GM19452 (cell line): ENCODE measurements around the gene GTPBP8.

Source experiments
- ATAC-seq: cut with Tn5 transposase; IDR thresholded peaks from one replicate; pipeline ENCODE4 v1.9.1; 2021; ENCODE audit not compliant: unreplicated experiment

GTPBP8 gene

GRCh38 chr3:112990672-112991602 lies at the start of gene GTPBP8:
TSS of gene GTPBP8 (plus strand) at chr3:112990984. CDS start at chr3:112991000, 16 bp downstream.
- ATAC-seq: peak; percentile 96

GRCh38 chr3:112948346-112948838 lies 42.4 kb upstream of the GTPBP8 start:
- no peak for ATAC-seq

- no peak for ATAC-seq
These were observed 34.4 kb upstream of the GTPBP8 start for GRCh38 chr3:112956351-112956750.

GRCh38 chr3:112958811-112959560 lies 31.8 kb upstream of the GTPBP8 start:
- ATAC-seq: peak; percentile 66

GRCh38 chr3:112963683-112964082 lies 27.1 kb upstream of the GTPBP8 start:
- no peak for ATAC-seq

GRCh38 chr3:112965656-112966055 lies 25.1 kb upstream of the GTPBP8 start:
- no peak for ATAC-seq

- no peak for ATAC-seq
These were observed 24.2 kb upstream of the GTPBP8 start for GRCh38 chr3:112966633-112967032.

- no peak for ATAC-seq
These were observed 23.4 kb upstream of the GTPBP8 start for GRCh38 chr3:112967425-112967824.

- no peak for ATAC-seq
These were observed 23.0 kb upstream of the GTPBP8 start for GRCh38 chr3:112967828-112968227.

- ATAC-seq: no peak
These were observed 18.6 kb upstream of the GTPBP8 start for GRCh38 chr3:112972158-112972557.

GRCh38 chr3:112973325-112974177 lies 17.2 kb upstream of the GTPBP8 start:
- ATAC-seq: peak; percentile 83

GRCh38 chr3:112974178-112974517 lies 16.6 kb upstream of the GTPBP8 start:
- peak; percentile 28 for ATAC-seq

- ATAC-seq: no peak
These were observed 15.9 kb upstream of the GTPBP8 start, which contains the start of gene CD200R1 for GRCh38 chr3:112974894-112975293. TSS of gene CD200R1 (minus strand) at chr3:112975103. CDS start at chr3:112974857, 246 bp downstream.

- ATAC-seq: no peak
These were observed 14.8 kb upstream of the GTPBP8 start for GRCh38 chr3:112976001-112976400.

- no peak for ATAC-seq
These were observed 13.8 kb upstream of the GTPBP8 start for GRCh38 chr3:112976953-112977352.

- no peak for ATAC-seq
These were observed 11.4 kb upstream of the GTPBP8 start for GRCh38 chr3:112979244-112979832.

- ATAC-seq: no peak
These were observed 10.7 kb upstream of the GTPBP8 start for GRCh38 chr3:112980080-112980479.

- ATAC-seq: no peak
These were observed 8.1 kb upstream of the GTPBP8 start for GRCh38 chr3:112982710-112983109.

GRCh38 chr3:112984485-112984884 lies 6.3 kb upstream of the GTPBP8 start:
- ATAC-seq: no peak

GRCh38 chr3:112987710-112988334 lies 3.0 kb upstream of the GTPBP8 start:
- no peak for ATAC-seq
